GM12865 (cell line): ENCODE data around the gene GLIS1.

Experiments used
- DNase-seq: peaks from one replicate; pipeline ENCODE4 v3.0.0; 2010; ENCODE audit warnings: low read depth
- H3K4me3 ChIP-seq: 2 replicates; pipeline ENCODE4 v1.5.1; 2011; ENCODE audit warnings: mild to moderate bottlenecking, low read depth, low read length, control low read depth
- TF ChIP-seq, protein P1 (sequence below): IDR thresholded peaks from 2 replicates; pipeline ENCODE4 v1.5.1; 2011; ENCODE audit warnings: low read length, control low read depth, low read depth, inconsistent platforms; ENCODE audit not compliant: insufficient read depth; ENCODE audit errors: missing control alignments

Gene GLIS1

DNA sequence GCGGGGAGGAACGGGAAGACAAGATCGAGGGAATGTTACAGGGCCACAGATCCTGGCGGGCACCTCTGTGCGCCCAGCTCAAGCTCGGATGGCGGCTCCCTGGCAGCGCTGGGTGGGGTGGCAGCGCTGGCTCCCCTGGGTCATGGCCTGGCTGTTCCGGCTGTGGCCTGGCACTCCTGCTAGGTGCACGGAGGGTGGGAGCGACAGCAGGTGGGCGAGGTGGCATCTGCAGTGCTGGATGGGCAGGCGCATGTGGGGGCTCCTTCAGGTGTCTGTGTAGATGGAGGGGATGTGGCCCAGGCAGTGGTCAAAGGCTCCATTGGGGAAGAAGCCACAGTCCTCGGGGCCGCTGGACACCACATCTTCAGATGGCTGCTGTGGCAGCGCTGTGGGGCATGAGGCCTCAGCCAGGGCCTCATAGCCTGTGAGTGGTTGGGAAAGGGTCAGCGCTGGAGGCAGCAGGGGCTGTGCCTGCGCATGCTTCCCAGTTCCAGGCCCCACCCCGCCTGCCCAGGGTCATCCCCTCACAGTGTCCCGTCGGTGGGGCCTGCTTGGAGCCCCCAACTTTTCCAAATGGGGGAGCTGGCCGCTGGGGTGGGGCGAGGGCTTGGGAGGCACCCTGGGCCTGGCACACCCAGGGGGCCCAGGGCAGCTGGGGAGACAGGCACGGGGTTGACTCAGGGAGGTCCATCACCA, 232.5 kb downstream of the GLIS1 start:
- no peak for DNase-seq
- TF ChIP-seq, protein P1, sequence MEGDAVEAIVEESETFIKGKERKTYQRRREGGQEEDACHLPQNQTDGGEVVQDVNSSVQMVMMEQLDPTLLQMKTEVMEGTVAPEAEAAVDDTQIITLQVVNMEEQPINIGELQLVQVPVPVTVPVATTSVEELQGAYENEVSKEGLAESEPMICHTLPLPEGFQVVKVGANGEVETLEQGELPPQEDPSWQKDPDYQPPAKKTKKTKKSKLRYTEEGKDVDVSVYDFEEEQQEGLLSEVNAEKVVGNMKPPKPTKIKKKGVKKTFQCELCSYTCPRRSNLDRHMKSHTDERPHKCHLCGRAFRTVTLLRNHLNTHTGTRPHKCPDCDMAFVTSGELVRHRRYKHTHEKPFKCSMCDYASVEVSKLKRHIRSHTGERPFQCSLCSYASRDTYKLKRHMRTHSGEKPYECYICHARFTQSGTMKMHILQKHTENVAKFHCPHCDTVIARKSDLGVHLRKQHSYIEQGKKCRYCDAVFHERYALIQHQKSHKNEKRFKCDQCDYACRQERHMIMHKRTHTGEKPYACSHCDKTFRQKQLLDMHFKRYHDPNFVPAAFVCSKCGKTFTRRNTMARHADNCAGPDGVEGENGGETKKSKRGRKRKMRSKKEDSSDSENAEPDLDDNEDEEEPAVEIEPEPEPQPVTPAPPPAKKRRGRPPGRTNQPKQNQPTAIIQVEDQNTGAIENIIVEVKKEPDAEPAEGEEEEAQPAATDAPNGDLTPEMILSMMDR, result no peak
- H3K4me3 ChIP-seq, result no peak overlapping the region

DNA sequence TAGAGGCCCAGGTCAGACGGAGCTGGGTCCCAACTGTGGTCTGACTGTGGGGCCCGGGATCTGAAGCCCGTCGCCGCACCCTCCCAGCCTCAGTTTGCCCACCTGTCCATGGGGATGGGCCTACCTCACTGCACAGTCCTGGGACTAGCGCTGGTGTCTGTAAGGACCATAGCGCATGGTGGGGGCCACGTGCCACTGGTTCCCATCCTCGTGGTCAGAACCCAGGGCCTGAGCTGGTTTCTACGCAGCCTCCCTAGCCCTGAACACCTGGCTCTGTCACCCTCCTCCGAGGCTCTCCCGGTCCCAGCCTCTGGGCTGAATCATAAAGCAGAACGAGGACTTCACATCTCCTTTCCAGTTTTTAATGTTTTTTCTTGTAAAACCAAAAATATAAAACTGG, 233.1 kb downstream of the GLIS1 start:
- no peak for DNase-seq
- H3K4me3 ChIP-seq, result no peak overlapping the region
- TF ChIP-seq, protein P1, result no peak

DNA sequence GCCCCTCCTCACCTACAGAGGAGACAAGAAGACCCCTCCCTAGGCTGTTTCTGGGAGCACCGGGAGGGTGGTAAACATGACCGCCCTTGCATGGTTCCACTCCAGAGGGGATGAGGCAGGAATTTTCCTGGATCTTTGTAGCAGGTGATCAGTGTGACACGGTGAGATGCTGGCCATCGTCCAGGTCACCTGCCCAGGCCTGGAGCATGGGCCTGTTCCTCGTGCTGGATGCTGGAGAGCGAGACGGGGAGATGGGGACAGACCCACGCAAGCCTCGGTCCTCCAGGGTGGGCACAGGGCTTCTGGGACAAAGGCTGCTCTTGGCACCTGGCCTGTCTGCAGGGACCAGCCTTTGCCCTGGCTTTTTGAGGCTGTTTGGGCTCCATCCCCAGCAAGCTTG, 233.6 kb downstream of the GLIS1 start:
- no peak for DNase-seq
- no peak overlapping the region for H3K4me3 ChIP-seq
- TF ChIP-seq, protein P1, result no peak

DNA sequence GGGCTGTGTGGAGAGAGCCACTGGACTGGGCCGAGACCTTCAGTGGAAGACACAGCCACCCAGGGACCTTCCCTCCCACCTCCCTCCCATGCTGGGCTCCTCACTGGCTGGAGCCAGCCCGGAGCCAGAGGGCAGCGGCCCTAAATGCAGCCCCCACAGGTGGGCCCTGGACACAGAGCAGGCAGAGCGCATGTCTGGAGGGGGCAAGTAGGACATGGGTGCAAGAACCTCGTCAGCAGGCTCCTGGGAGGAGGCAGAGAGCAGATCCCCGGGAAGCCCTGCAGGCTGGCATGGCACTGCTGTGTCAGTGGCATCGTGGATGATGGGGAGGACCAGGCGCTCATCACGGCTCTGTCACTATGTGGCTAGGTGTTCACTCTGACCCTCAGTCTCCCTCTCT, 234.1 kb downstream of the GLIS1 start:
- no peak for DNase-seq
- no peak overlapping the region for H3K4me3 ChIP-seq
- TF ChIP-seq, protein P1, result no peak

DNA sequence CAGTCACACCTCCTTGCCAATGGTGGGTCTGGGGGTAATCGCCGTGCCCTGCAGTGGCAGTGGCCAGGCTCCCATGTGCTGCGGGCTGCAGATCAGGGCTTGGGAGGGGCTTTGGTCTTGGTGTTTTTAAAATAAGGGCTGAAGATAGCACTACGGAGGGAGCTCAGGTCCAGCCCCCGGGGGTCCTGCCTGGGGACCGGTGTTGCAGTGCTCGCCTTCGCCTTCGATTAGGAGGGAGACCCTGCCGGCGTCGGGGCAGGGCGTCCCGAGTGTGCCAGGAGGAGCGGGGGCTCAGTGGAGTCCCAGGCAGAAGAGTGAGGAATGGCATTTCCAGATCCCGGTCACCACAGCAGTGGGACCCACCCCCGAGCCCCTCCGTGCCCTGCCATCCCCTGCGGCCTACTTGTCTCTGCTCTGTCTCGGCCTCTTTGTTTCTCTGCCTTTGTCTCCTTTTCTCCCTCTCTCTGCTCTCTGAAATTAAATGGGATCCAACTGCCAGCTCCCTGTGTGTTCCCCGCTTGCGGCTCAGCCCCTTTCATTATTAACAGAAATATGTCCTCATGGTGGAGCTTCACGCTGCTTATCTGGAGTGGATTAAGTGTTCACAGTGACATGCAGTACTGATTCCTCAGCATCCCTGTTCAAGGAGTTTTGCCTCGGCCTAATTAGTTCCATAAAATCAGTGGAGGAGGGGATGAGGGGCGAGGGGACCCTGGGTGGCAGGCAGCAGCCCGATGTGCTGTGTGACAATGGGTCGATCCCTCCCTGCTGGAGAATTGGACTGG, 235.3 kb downstream of the GLIS1 start:
- DNase-seq, result no peak
- no peak overlapping the region for H3K4me3 ChIP-seq
- TF ChIP-seq, protein P1, result no peak

DNA sequence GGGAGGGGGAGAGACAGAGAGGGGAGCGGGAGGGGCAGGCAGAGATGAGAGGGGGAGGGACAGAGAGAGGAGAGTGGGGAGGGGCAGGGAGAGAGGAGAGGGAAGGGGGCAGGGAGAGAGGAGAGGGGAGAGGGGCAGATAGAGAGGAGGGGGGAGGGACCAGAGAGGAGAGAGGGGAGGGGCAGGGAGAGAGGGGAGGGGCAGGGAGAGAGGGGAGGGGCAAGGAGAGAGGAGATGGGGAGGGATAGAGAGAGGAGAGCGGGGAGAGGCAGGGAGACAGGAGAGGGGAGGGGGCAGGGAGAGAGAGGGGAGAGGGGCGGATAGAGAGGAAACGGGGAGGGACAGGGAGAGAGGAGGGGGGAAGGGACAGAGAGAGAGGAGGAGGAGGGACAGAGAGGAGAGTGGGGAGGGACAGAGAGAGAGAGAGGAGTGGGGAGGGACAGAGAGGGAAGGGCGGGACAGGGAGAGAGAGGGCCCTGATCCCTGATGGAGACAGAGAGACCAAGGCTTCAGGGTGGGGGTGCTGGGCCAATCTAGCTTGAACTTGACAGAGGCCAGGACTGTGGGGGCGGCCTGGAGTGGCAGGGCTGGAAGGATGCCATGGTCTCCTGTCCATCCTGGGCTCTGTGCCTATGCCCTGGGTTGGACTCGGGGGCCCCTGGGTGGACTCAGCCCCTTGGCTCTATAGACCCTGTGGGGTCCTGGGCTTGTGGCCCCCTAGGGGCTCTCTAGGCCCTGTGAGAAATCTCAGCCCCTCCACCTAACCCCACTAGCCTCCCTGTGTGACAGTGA, 236.1 kb downstream of the GLIS1 start:
- no peak for DNase-seq
- TF ChIP-seq, protein P1, result no peak
- H3K4me3 ChIP-seq, result no peak overlapping the region
